T-helper 2 cell treated with Interferon-gamma antibody and Interleukin-4, amounts not matched to agents 100 ng/mL and 5 ng/mL, for 36 hours (primary cell): Measurements from ENCODE around the gene RBM5. TPM values are rescaled to one million over a fixed set of nuclear protein-coding genes. Genes with fewer than 3 reads are reported as not detected.
"Not testable (repeated sequence)": the region's sequence is repeated elsewhere in the genome, so short reads cannot be mapped to it uniquely, and the experiment has no call there.

ENCODE experiments used
- intact Hi-C: fragments of 100-400 bp; cut with micrococcal nuclease; formaldehyde crosslinking; loops from one replicate; pipeline ENCODE4 v1.15.1; 2023
- total RNA-seq: library from RNA; stranded (reverse); gene quantifications from 2 replicates; pipeline ENCODE4 v1.2.3, GENCODE V29; 2022

RBM5 gene
- total RNA-seq = 176 and 185 TPM in 2 replicates

DNA sequence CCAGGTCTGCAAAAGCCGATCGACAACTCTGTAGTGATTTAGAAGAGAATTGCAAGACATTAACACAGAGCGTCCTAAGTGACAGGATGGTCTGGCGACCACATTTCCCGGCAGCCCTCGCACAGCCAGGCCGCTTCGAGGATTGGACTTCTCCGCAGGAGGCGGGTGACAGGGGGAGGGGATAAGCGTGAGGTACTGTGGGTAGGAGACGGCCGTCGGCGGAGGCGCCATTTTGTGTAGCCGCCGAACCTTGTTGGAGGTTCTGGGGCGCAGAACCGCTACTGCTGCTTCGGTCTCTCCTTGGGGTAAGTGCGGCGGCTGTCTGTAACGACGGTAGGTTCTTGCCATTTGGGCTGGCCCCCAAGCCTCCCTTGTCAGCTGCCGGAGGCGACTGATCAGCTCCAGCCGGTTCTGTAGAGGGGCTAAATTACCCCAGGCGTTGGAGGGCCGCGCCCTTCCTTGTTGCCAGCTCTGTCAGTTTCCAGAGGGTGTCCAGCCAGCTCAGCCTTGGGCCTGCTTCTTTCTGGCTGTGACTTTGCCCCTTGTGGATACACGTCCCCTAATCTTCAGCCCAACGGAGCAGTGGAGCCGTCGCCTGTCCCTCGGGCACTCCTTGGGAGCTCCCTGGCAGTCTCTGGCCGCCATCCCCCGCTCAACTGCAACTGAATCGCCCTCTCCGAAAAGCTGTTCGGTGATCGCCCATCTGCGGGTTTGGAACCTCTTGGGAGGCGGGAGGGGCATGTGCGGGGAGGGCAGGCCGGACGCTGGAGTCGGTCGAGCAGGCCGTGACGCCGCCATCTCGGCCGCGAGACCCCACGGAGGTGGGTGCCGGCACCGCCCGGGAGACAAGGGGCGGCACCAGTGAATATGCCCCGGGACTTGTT, at the start of gene RBM5:
RBM5 (plus strand) TSS at position 195 of the 884 bp plus-strand sequence. CDS start 1,516 bp downstream, outside the sequence.
- intact Hi-C loops = loop anchor here (2.0 kb wide), 2 partner anchors 148 to 286 kb away; partner anchors contain the start of genes INKA1 and RBM6

DNA sequence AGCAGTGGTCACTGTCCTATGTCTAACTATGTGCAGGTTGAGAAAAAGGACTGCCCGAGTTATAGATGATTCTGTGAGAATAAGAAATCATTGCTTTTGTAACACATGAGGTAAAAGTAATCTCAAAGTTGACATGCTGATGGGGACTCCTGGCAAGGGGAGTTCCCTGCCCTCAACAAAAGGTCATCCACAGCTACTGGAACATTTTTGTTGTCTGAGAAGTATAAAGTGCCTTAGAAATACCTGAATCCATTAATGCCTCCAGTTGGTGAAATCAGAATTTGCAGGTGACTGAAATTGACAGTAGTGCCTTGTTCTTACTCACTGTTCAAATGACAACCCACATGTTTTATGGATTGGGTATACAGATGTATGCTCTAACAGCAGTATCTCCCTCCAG, 43.7 kb upstream of the RBM5 start:
- intact Hi-C loops = no loop called here

DNA sequence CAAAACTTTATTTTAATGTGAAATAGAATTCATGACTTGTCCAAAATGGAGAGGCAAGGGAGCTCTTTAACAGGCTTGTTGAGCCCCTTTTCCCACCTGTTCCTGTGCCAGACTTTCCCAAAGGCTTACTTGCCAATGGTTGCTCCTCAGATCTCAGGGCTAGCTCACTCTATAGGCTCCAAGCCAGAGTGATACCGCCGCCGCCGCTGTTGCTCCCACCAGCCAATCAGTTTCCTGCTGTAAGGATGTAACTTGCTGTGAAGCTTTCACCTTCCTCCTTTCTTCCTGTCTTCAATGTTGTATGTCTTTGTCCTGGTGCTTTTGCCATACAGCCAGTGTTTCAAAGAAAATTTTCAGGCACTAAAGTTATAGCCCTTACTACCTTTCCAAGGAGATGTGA, 41.3 kb upstream of the RBM5 start:
- intact Hi-C loops = no loop called here

DNA sequence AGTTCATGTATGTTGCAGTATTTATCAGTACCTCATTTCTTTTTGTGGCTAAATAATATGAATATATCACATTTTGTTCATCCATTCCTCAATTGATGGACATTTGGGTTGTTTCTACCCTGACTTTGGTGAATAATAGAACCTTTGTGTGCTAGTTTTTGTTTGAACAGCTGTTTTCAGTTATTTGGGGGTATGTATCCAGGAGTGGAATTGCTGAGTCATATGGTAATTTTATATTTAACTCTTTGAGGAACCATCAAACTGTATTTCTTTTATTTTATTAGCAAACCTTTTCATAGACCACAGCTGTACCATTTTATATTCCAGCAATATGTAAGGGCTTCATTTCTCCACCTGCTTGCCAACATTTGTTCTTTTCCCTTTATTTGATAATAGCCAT, 38.4 kb upstream of the RBM5 start:
- intact Hi-C loops = no loop called here

DNA sequence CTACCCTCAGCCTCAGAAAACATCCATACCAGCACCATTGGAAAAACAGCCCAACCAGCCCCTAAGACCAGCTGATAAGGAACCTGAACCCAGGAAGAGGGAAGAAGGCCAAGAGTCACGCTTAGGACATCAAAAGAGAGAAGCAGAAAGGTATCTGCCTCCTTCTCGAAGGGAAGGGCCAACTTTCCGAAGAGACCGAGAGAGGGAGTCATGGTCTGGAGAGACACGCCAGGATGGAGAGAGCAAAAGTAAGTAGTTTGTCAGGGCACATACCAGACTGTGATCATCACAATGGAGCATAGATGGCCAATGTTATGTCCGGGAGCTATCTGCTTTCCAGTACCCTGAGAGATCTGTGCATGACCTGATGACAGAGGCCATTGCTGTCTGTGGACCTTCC, 31.0 kb upstream of the RBM5 start:
- intact Hi-C loops = no loop called here

DNA sequence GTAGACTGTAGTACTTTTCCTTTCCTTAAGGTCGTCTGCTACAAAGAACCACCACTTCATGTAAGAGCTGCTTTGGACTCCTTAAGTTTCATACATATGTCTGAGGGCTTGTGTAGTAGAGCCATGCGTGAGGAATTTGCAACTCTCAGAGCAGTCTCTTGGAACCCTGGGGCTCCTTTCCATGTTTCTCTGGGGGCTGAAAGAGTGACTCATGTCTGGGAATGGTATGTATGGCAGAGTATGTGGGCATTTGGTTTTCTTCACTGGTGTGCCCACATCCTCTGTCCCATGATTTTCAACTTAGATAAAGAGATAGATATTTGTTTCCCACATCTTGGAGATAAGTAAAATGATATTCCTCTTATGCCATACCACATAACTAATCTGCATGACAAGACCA, 20.6 kb upstream of the RBM5 start:
- intact Hi-C loops = no loop called here

DNA sequence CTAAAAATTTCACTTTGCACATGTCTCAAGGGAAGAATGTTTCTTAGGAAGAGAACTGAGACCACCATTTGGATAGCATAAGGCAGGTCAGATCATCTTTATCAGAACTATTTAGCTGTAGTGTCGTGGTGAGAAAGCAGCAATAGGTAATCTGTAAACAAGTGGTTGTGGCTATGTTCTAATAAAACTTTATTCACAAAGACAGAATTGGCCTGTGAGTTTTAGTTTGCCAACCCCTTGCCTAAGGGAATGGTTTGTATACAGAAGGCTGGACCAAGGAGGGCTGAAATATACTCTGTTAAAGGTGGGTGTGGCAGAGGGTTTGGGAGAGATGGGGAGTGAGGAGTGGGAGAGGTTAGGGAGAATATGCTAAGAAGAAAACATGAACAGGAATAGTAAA, 10.6 kb upstream of the RBM5 start:
- intact Hi-C loops = no loop called here

DNA sequence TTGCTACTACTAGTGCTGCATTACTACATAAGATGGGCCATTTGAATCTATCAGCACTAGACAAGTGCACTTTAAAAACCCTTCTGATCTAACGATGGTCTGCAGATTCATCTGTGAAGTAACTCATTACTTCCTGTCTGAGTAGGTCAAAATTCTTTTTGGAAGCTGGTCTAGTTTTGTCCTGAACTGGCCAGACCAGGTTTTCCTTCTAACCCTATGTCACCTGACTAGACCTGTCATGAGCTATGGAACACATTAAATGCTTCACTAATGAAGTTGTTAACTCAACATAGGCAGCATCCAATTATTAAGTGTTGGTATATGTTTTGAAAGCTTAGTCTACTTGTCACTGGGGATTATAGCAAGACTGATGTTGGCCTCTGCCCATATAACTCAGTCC, 10.1 kb upstream of the RBM5 start:
- intact Hi-C loops = no loop called here

DNA sequence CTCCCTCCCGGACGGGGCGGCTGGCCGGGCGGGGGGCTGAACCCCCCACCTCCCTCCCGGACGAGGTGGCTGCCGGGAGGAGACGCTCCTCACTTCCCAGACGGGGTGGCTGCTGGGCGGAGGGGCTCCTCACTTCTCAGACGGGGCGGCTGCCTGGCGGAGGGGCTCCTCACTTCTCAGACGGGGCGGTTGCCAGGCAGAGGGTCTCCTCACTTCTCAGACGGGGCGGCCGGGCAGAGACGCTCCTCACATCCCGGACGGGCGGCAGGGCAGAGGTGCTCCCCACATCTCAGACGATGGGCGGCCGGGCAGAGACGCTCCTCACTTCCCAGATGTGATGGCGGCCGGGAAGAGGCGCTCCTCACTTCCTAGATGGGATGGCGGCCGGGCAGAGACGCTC, 3.8 kb upstream of the RBM5 start:
- intact Hi-C loops = not testable (repeated sequence)

DNA sequence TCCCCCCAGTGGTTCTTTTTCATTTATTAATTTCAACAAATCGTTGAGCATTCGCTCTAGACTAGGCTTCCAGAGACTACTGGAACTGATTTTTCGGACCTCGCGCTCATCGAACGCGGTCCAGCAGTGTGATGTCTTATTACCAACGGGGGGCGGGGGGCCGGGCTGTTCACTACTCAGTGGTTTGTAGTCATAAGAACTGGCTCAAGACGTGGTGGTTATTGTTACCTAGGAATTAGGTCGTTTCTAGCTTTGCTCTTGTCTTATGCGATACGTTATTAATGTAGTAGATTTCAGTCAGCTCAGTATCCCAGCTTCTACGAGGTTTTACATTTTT, 858 bp downstream of the RBM5 start:
- intact Hi-C loops = loop anchor here (2.0 kb wide), 2 partner anchors 149 to 287 kb away; partner anchors contain the start of genes INKA1 and RBM6

DNA sequence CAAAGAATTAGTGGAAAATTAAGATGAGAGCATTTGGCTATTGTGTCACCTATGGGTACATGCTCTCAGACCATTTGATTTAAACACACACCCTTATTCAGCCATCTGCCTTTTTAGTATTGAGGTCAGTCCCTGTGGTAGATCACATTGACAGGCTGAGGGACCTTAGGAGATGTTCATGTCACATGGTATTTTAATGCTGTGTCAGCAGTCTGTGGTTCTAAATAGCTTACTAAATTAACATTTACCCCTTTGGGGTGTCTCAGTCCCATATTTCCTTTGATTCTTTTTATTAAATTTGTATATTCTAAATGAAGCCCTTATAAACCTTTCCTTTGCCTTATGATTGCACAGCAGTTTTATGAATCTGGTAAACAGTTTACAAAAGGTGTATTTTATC, 2.3 kb downstream of the RBM5 start:
- intact Hi-C loops = no loop called here

DNA sequence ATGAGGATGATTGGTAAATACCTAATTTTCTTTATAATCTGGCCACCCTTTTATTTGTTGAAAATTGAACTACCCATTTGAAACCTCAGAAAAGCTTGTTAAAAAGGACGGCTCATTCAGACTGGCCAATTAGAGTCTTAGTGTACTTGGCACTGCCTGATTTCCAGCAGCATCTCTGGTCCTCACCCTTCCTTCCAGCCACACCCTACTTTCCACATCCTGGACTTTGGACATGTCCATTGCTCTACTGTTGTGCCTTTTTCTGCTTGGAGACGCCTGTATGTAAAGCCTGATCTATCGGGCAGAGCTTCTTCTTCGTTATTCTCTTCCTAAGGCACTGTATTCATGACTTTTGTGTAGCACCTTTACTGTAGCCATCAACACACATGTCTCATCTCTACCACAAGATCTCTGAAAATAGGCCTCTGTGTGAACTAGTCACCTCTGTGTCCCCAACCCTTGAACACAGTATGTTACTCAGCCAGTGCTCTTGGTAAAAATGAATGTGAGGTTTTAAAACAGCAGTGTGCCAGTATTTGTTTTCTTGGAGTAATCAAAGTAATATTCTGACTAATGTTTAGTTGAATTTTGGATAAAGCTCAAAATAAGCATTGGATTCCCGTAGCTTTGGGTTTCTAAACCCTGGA, 6.8 kb downstream of the RBM5 start:
- intact Hi-C loops = no loop called here

DNA sequence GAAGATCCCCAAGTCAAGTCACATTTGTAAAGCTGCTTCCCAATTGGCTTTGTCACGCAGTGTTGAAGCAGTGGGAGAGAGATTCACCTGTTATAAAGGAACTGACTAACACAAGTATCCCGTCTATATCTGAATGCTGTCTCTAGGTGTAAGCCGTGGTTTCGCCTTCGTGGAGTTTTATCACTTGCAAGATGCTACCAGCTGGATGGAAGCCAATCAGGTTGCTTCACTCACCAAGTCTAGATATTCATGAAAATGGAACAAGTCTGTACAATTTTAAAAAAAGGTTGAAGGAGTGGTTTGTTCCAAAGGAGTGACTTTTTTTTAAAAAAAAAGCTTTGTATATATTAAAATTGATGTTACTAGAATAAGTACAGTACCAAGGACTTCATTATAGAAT, 11.7 kb downstream of the RBM5 start:
- intact Hi-C loops = no loop called here

DNA sequence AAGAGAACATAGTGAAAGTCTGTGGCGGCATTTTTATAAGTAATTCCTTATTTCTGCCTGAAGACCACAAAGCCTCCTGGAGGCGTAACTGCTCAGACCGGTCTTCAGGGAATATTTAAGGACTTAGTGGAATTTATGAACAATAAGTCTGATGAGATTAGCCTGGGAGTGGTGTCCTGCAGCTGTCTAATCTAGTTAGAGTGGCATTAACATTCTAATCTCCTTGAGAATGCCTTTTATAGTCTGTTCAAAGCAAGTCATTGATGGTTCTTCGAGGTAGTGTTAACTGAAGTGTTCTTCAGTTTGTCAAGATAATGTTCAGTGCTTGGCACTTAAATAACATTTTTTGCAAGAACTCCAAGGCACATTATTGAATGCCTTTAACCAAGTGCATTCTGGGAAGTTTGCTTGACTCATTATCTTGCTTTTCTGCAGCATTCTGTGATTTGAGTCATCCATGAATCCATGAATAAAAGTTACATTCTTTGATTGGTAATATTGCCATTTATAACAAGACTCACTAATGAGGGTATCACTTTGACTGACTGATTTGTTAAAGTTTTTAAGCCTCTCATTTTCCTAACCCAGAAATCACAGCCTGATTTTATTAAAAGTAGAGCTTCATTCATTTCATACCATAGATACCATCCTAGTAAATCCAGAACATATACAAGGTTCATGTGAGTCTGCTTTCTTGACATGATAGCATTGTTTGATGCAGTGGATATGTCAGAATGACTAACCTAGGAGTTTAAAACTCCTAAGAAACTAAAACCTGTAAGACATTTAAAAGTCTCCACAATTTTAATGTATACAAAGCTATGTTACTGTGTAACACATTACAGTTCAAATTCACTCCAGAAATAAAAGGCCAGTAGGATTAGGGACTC, 12.5 kb downstream of the RBM5 start:
- intact Hi-C loops = no loop called here

DNA sequence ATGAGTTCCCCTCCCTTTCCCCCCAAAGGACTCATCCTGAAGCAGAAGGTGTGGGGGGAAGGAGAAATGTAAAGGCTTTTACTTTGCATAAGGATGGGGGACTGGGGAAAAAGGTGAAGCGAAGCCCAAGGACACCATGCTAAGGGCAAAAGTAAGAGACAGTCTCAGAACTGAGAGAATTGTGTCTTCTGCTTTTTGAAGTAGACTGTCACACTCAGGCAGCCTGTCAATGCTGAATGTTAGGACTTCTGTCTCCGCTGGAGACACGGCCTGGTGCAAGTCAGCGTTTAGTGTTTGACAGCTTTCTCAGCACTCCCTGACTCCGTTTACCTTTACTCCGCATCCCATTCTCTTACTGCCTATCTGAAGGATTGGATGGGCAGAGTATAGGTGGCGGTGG, 13.8 kb downstream of the RBM5 start:
- intact Hi-C loops = no loop called here

DNA sequence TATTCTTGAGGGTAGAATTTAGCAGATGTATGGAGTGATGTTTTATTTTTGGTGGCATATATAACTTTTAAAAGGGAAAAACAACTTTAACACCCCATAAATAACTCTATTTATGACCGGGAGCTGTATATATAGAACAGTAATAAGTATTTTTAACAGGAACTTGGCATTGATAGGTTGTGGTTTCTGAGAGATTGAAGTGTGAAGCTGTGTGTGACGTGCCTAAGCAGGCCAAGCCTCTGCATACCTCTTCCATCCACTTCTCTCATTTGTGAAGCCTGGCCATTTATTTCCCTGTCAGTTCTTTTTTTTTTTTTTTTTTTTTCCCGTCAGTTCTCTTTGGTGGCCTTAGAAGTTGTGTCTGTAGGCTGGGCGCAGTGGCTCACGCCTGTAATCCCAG, 23.0 kb downstream of the RBM5 start:
- intact Hi-C loops = no loop called here

DNA sequence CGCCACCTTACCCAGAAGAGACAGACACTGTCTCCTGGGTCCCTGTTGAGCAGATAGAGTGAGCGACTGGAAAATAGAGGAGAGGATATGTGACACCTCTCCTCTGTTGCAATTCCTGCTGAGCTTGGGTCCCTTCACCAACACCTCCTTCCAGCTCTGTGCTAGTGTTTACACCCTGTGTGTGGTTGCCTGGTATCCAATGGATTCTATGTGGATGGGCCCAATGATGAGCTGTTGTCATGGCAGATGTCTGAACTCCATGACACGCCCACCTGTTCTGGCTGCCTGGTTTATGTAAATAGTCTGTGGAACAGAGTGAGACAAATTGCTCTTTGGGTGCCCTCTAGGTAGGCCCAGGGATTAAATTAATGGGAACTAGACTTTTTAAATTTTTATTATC, 23.7 kb downstream of the RBM5 start:
- intact Hi-C loops = no loop called here

DNA sequence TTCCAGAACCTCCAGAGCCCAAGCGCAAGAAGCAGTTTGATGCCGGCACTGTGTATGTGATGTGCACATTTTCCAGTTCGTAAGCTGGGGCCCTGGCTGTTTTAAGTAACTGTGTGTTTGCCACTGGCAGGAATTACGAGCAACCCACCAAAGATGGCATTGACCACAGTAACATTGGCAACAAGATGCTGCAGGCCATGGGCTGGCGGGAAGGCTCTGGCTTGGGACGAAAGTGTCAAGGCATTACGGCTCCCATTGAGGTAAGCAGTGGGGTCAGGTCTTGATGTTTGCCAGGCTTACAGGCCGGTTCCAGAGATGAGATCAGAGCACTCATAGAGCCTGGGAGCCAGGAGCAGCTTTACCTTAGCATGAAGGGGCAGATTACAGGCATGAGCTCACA, 28.4 kb downstream of the RBM5 start:
- intact Hi-C loops = no loop called here

DNA sequence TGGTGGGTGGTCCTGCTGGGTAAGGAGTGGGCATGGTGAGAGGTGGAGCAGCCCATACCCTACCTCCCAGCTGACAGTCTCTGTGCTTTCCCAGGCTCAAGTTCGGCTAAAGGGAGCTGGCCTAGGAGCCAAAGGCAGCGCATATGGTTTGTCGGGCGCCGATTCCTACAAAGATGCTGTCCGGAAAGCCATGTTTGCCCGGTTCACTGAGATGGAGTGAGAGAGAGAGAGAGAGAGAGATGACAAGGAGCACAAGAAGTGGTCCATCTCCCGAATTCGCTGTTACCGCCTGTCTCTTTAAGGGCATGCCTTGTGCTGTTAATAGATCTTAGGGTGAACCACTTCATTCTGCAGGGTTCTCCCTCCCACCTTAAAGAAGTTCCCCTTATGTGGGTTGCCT, 29.5 kb downstream of the RBM5 start:
- intact Hi-C loops = no loop called here

DNA sequence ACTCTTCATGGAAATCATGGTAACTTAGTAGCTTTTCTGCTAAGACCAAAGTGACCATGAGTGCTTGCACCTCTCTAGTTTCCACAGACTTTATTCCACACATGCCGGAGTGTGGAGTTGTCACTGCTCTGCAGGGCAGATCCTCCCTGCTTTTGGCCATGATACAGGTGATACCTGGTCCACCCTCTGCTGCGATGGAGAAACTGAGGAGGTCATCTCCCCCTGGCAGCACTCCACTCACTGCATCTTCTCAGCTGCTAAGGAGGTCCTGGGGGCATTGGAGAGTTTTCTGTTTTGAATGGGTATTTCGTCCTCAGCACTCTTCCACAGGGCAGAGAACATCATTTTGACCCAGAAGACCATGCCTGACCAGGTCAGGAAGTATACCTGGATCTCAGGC, 31.1 kb downstream of the RBM5 start:
- intact Hi-C loops = no loop called here

DNA sequence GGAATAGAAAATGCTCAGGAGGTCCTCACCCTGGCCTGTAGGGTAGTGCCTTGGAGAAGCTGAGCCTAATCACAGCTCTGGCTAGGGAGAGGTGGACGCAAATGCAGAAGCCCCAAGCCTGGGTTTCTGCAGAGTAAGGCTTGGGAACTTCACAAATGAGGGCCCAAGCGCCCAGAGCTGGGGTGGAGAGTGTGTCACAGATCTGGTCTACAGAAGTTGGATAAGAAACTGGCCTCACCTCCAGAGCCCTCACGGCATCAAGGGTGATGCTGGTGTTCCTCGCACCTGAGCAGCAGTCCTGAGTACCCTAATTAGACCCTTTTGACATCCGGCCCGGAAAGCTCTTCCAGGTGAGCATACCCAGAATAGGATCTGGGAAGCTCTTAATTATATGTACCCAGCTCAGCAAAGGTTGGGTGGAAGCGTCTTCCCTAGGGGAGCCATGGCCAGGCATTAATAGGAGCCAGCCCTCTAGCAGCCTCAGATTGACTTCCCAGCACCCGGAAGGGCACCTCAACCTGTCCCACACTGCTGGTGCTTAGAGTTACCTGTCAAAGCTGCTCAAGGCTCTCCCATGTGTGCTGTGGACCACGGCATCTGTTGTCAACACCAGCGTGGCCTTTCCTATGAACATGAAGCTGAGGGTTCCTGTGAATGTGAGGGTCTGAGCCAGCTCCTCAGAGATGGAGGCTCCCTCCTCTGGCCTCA, 31.8 kb downstream of the RBM5 start:
- intact Hi-C loops = loop anchor here (1.0 kb wide), 3 partner anchors 69 to 153 kb away; no protein-coding TSS in a partner anchor
